Gastroesophageal sphincter (tissue), 4 donors: ENCODE results near the gene CCDC150. TPM values are rescaled to one million over a fixed set of nuclear protein-coding genes. Genes with fewer than 3 reads are reported as not detected.
"Not testable (repeated sequence)": the region's sequence is repeated elsewhere in the genome, so short reads cannot be mapped to it uniquely, and the experiment has no call there.

Experiments
- ATAC-seq: fragments of 150-250 bp; one replicate; pipeline ENCODE4 v1.9.1; 2016; ENCODE audit warnings: mild to moderate bottlenecking, moderate library complexity
- H3K27ac ChIP-seq, 4 donors: fragments of 200-600 bp; sonication (generic) in 3 of 4; 1 replicate in 3 of 4; 2 replicates in 1 of 4; pipeline ENCODE4 v1.5.1; 2016 to 2019
- H3K27me3 ChIP-seq: fragments of 200-600 bp; sonication (generic); one replicate; pipeline ENCODE4 v1.5.1; 2019
- H3K36me3 ChIP-seq, 2 donors: fragments of 200-600 bp; sonication (generic); one replicate each; pipeline ENCODE4 v1.5.1; 2019; ENCODE audit warnings: control low read depth in 1 of 2
- H3K4me1 ChIP-seq, 3 donors: fragments of 200-600 bp; sonication (generic); 1 replicate in 2 of 3; 2 replicates in 1 of 3; pipeline ENCODE4 v1.5.1; 2016 to 2019; ENCODE audit warnings: control low read depth in 2 of 3
- H3K4me3 ChIP-seq, 2 donors: fragments of 200-600 bp; sonication (generic); one replicate each; pipeline ENCODE4 v1.5.1; 2019; ENCODE audit warnings: mild to moderate bottlenecking in 1 of 2, moderate library complexity in 1 of 2
- H3K9me3 ChIP-seq, 3 donors: fragments of 200-600 bp; sonication (generic); one replicate each; pipeline ENCODE4 v1.5.1; 2017 to 2019; ENCODE audit warnings: control low read depth in 2 of 3
- EP300 ChIP-seq: sonication (generic); formaldehyde crosslinking; IDR thresholded peaks from one replicate; pipeline ENCODE4 v1.6.1; 2017; ENCODE audit warnings: antibody characterized with exemption, mild to moderate bottlenecking
- POLR2A ChIP-seq, 2 donors: fragments of 450-650 bp; IDR thresholded peaks; one replicate each; pipeline ENCODE4 v1.6.1; 2017; ENCODE audit warnings: antibody characterized with exemption in 2 of 2, mild to moderate bottlenecking in 2 of 2, moderate library complexity in 1 of 2
- POLR2AphosphoS5 ChIP-seq: sonication (generic); formaldehyde crosslinking; IDR thresholded peaks from one replicate; pipeline ENCODE4 v1.6.1; 2017; ENCODE audit warnings: antibody characterized with exemption
- WGBS, 2 donors: methylation state at CpG; one replicate each; pipeline ENCODE4 v1.1.5; 2018; ENCODE audit warnings: low coverage in 1 of 2; 5-methylcytosine and 5-hydroxymethylcytosine counted together
- total RNA-seq, 4 donors: library from RNA; depleted of rRNA; stranded (reverse); fragments of >200 nt; gene quantifications; one replicate each; pipeline ENCODE4 v1.1.0, GENCODE V29; 2016
- TF ChIP-seq, protein P1 (sequence below), 4 experiments: fragments of 200-600 bp in 2 of 4; fragments of 450-650 bp in 2 of 4; sonication (generic) in 1 of 4; IDR thresholded peaks; one replicate each; pipeline ENCODE4 v1.5.1; 2017 to 2019; ENCODE audit warnings: antibody characterized with exemption in 4 of 4, mild to moderate bottlenecking in 2 of 4, moderate library complexity in 2 of 4

The CCDC150 gene
- total RNA-seq, 4 donors from 2014 or later: 1.0 to 2.6 TPM; not detected in 2

DNA sequence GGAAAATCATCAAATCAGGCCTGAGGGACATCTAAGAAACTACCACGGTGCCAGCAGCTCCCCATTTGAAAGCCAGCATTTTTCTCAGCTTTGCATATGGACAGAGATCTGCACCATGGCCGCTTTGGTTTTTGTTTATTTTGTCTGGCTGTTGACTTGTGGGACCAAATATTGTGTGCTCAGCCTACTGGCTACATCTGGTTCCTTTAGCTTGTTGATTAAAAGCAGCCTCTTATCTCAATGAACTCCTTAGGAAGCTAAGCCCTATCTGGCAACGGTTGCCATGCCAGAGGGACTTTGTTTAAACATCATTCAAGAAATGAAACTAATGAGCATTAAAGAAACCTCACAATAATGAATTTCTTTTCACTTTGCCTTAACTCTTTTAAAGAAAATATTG lies 32.4 kb upstream of the CCDC150 start:
- no peaks in the 10 kb centered on the region for H3K4me1 ChIP-seq
- 10 to 39% methylated on average over 2 to 3 of the region's 3 CpGs for WGBS, 2 donors
- no peaks in the 10 kb centered on the region for H3K36me3 ChIP-seq
- no peak overlapping the region for H3K4me3 ChIP-seq
- no peaks in the 10 kb centered on the region for H3K9me3 ChIP-seq
- TF ChIP-seq, protein P1, sequence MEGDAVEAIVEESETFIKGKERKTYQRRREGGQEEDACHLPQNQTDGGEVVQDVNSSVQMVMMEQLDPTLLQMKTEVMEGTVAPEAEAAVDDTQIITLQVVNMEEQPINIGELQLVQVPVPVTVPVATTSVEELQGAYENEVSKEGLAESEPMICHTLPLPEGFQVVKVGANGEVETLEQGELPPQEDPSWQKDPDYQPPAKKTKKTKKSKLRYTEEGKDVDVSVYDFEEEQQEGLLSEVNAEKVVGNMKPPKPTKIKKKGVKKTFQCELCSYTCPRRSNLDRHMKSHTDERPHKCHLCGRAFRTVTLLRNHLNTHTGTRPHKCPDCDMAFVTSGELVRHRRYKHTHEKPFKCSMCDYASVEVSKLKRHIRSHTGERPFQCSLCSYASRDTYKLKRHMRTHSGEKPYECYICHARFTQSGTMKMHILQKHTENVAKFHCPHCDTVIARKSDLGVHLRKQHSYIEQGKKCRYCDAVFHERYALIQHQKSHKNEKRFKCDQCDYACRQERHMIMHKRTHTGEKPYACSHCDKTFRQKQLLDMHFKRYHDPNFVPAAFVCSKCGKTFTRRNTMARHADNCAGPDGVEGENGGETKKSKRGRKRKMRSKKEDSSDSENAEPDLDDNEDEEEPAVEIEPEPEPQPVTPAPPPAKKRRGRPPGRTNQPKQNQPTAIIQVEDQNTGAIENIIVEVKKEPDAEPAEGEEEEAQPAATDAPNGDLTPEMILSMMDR (IDR thresholded peaks at IDR 0.05): no peak
- TF ChIP-seq EP300 (no peak), POLR2A (IDR thresholded peaks at IDR 0.05) (no peak), POLR2AphosphoS5 (no peak)
- no peak overlapping the region for H3K27ac ChIP-seq
- no peaks in the 10 kb centered on the region for H3K27me3 ChIP-seq
- ATAC-seq: no peak

DNA sequence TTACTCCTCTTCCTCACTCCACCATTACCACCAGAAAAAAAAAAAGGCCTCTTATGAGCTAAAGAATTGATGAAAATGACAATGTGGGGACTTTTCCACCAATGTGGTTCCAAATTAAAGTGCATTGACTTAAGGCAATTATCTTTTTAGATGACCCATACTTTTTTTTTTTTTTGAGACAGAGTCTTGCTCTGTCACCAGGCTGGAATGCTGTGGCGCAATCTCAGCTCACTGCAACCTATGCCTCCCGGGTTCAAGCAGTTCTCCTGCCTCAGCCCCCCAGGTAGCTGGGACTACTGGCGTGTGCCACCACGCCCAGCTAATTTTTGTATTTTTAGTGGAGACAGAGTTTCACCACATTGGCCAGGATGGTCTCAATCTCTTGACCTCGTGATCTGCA lies 31.6 kb upstream of the CCDC150 start:
- 94% methylated on average over 3 of the region's 5 CpGs; no CpG with 5 or more reads in 1 of the 2 donors for WGBS, 2 donors
- not testable (repeated sequence) for ATAC-seq, H3K27ac ChIP-seq, H3K4me1 ChIP-seq, H3K27me3 ChIP-seq, H3K36me3 ChIP-seq, H3K9me3 ChIP-seq, H3K4me3 ChIP-seq

DNA sequence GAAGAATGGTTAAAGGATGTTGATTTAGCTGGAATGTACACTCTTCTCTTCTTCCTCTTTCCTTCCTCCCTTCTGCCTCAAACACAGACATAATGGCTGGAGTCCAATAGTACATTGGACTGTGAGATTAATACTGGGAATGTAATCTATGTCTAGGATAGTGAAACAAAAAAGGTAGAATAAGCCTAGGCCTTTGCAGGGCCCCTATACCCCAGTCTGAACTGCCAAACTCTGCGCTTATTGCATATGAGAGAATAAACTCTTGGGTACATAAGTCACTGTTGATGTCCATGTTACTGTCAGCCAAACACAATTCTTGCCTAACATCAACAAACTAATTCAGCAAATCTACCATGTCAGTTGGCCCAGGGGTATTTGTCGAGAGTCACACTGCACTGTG lies 29.7 kb upstream of the CCDC150 start:
- H3K36me3 ChIP-seq: no peaks in the 10 kb centered on the region
- no peak for ATAC-seq
- WGBS, 2 donors: 85% methylated on average over 2 of the region's 2 CpGs; no CpG with 5 or more reads in 1 of the 2 donors

DNA sequence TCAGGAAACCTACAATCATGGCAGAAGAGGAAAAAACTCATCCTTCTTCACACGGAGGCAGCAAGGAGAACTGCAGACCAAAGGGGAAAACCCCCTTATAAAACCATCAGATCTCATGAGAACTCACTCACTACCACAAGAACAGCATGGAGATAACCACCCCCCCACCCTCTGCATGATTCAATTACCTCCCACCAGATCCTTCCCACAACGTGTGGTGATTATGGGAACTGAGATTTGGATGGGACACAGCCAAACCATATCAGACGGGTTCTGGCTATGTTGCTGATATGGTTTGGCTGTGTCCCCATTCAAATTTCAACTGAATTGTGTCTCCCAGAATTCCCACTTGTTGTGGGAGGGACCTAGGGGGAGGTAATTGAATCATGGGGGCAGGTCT lies 28.7 kb upstream of the CCDC150 start:
- no peaks in the 10 kb centered on the region for H3K27me3 ChIP-seq
- WGBS, 2 donors: 60 to 67% methylated on average over 3 of the region's 3 CpGs
- H3K9me3 ChIP-seq: no peaks in the 10 kb centered on the region
- no peak overlapping the region for H3K4me3 ChIP-seq
- TF ChIP-seq EP300: no peak
- TF ChIP-seq POLR2A (IDR thresholded peaks at IDR 0.05): no peak
- ATAC-seq: no peak
- H3K4me1 ChIP-seq: no peaks in the 10 kb centered on the region
- H3K27ac ChIP-seq: no peak overlapping the region
- no peaks in the 10 kb centered on the region for H3K36me3 ChIP-seq

More for the DNA sequence above, 29.7 kb upstream of the CCDC150 start:
- TF ChIP-seq POLR2A (IDR thresholded peaks at IDR 0.05): no peak
- TF ChIP-seq EP300: no peak
- no peak for TF ChIP-seq POLR2AphosphoS5
- TF ChIP-seq, protein P1 (IDR thresholded peaks at IDR 0.05): no peak
- H3K27me3 ChIP-seq: no peaks in the 10 kb centered on the region
- no peak overlapping the region for H3K27ac ChIP-seq
- H3K4me3 ChIP-seq: no peak overlapping the region
- H3K4me1 ChIP-seq: no peaks in the 10 kb centered on the region
- no peaks in the 10 kb centered on the region for H3K9me3 ChIP-seq

DNA sequence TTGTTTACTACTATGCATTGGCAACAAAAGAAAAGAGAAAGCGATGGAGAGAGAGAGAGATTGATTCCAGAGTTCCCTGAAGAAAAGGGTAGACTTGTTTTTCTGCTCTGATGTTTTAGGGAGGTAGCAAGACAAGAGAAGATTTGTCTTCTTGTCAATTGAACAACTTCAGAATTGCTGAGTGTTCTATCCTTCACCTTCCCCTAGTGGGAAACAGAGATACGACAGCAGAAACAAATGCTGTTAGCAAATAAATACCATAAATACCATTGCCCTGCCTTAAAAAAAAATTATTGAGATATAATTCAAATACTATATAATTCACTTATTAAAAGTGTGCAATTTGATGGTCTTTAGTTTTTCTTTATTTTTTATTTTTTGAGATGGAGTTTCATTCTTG lies 26.2 kb upstream of the CCDC150 start:
- H3K27me3 ChIP-seq: no peaks in the 10 kb centered on the region
- no peak for ATAC-seq
- H3K9me3 ChIP-seq: no peaks in the 10 kb centered on the region
- no peak overlapping the region for H3K27ac ChIP-seq
- TF ChIP-seq POLR2A (IDR thresholded peaks at IDR 0.05): no peak
- no peak for TF ChIP-seq POLR2AphosphoS5
- no peak for TF ChIP-seq EP300
- TF ChIP-seq, protein P1 (IDR thresholded peaks at IDR 0.05): no peak
- 78 to 86% methylated on average over 2 of the region's 2 CpGs for WGBS, 2 donors
- no peaks in the 10 kb centered on the region for H3K4me1 ChIP-seq
- H3K36me3 ChIP-seq: no peaks in the 10 kb centered on the region
- H3K4me3 ChIP-seq: no peak overlapping the region

DNA sequence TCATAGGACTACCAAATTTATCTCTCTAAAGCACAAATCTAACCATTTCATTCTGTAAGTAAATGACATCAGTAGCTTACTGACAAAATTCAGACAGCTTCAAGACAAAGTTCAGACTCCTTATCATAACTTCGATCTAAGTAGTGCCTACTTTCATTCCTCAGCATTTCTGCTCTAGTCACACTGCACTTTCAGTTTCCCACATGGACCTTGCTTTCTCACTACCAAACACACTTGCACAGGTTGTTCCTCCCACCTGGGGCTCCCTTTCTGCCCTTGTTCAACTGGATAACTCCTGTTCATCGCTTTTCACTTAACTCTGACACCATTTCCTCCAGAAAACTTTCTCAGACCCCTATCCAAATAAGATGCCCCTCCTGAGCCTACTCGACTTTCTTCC lies 22.1 kb upstream of the CCDC150 start:
- ATAC-seq: no peak
- H3K27me3 ChIP-seq: no peaks in the 10 kb centered on the region
- H3K4me1 ChIP-seq: no peaks in the 10 kb centered on the region
- H3K9me3 ChIP-seq: no peaks in the 10 kb centered on the region
- TF ChIP-seq, protein P1 (IDR thresholded peaks at IDR 0.05): no peak
- TF ChIP-seq POLR2A (IDR thresholded peaks at IDR 0.05) (no peak), EP300 (no peak), POLR2AphosphoS5 (no peak)
- WGBS, 2 donors: 77 to 83% methylated on average over 2 to 3 of the region's 3 CpGs
- H3K27ac ChIP-seq: no peak overlapping the region
- H3K36me3 ChIP-seq: no peaks in the 10 kb centered on the region
- no peak overlapping the region for H3K4me3 ChIP-seq
